Activated effector memory CD4-positive, alpha-beta T cell treated with anti-CD3 and anti-CD28 coated beads, Interleukin-2, amount 50 U/mL, for 16 hours (primary cell): ENCODE data around the gene GSK3B.
"Not testable (repeated sequence)": the region's sequence is repeated elsewhere in the genome, so short reads cannot be mapped to it uniquely, and the experiment has no call there.

ENCODE experiments used
- DNase-seq: peaks from one replicate; pipeline ENCODE4 v3.0.0-alpha.2; 2020

The GSK3B gene

GRCh38 chr3:119924111-119925094, 169.8 kb downstream of the GSK3B start:
- no peak for DNase-seq

- no peak for DNase-seq
Observed at GRCh38 chr3:119918992-119919933, 175.0 kb downstream of the GSK3B start.

- DNase-seq: no peak
Observed at GRCh38 chr3:119913021-119913420, 181.2 kb downstream of the GSK3B start.

- DNase-seq: no peak
Observed at GRCh38 chr3:119912220-119912619, 182.0 kb downstream of the GSK3B start.

GRCh38 chr3:119911748-119912147, 182.5 kb downstream of the GSK3B start:
- DNase-seq: no peak

- DNase-seq: no peak
Observed at GRCh38 chr3:119902061-119902460, 192.2 kb downstream of the GSK3B start.

GRCh38 chr3:119901148-119901547, 193.1 kb downstream of the GSK3B start:
- no peak for DNase-seq

GRCh38 chr3:119899192-119899511, 195.1 kb downstream of the GSK3B start:
- no peak for DNase-seq

- DNase-seq: no peak
Observed at GRCh38 chr3:119898478-119899191, 195.6 kb downstream of the GSK3B start.

- DNase-seq: no peak
Observed at GRCh38 chr3:119894195-119894594, 200.1 kb downstream of the GSK3B start.

GRCh38 chr3:119893769-119894168, 200.5 kb downstream of the GSK3B start:
- no peak for DNase-seq

- DNase-seq: peak; percentile 63
Observed at GRCh38 chr3:119891944-119892721, 202.1 kb downstream of the GSK3B start.

GRCh38 chr3:119888681-119889080, 205.6 kb downstream of the GSK3B start:
- not testable (repeated sequence) for DNase-seq

- no peak for DNase-seq
Observed at GRCh38 chr3:119885746-119886530, 208.3 kb downstream of the GSK3B start.

GRCh38 chr3:119884161-119884557, 210.1 kb downstream of the GSK3B start:
- DNase-seq: no peak

GRCh38 chr3:119883461-119884160, 210.6 kb downstream of the GSK3B start:
- DNase-seq: no peak

GRCh38 chr3:119880966-119881365, 213.3 kb downstream of the GSK3B start:
- DNase-seq: no peak

- DNase-seq: no peak
Observed at GRCh38 chr3:119873646-119874045, 220.6 kb downstream of the GSK3B start.

GRCh38 chr3:119872773-119873172, 221.5 kb downstream of the GSK3B start:
- DNase-seq: no peak

- DNase-seq: no peak
Observed at GRCh38 chr3:119871571-119871970, 222.7 kb downstream of the GSK3B start.

- DNase-seq: no peak
Observed at GRCh38 chr3:119870512-119870911, 223.7 kb downstream of the GSK3B start.
